Measurements from ENCODE around the gene ACTRT2.

The ACTRT2 gene

DNA sequence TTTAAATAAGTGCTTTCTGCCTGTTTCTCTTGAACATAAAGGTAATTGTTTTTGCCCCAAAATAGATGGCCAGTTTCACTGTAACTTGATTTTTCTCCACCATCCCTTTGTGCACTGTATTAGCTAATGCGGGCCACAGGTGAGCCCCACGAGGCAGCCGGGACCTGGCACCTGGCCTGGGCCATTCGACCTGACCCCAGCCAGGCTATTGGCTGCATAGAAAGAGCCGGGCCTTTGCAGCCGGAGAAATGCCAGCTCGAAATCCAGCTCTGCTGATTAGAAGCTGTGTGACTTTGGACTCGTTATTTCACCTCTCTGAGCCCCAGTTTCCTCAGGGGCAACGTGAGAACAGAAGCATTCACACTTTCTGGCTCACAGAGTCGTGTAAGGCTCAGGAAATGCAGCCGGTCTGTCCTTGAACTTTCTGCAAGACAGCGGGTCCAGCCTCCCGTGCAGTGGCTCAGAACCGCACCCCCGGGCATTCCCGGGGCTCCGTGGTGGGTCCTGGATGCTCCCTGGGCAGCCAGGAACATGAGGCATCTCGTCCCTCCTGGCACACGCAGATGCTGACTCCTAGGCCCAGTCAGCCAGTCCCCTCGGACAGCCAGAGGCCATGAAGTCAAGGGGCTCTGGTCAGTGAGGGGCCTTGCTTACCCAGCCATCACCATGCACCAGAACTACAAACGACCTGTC lies 37.4 kb upstream of the ACTRT2 start:
- no peak for DNase-seq (ENCODE audit: low read depth in 1 of 2, low spot score in 1 of 2)

DNA sequence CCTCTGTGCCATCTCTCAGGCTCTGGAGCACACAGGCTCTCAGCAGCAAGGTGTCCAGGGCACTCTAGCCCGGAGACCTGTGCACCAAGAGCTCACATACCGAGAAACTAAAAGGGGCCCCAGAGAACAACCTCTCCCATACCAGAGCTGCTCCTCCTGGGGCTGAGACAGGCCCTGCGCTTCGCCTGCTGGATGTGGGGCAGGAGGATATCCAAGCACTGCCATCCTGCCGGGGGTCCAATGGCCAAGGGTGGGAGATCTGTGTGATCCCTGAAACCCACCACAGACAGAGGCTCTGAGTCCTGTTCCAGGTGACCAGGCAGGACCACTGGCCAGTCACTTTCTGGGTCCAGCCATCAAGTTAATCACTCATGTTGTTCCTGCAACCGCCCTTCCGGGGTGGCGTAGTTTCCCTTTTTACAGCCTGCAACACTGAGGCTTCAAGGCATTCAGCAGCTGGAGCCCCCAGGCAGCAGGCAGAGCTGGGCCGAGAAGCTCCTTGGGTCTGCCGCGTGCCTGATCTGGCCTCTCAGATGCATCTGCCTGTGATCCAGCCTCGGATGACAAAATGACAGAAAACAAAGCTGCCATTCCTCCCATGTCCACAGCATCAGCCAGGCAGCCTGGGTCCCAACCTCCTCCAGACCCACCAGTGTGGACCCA lies 36.7 kb upstream of the ACTRT2 start:
- DNase-seq (ENCODE audit: low read depth in 1 of 2, low spot score in 1 of 2) = no peak

DNA sequence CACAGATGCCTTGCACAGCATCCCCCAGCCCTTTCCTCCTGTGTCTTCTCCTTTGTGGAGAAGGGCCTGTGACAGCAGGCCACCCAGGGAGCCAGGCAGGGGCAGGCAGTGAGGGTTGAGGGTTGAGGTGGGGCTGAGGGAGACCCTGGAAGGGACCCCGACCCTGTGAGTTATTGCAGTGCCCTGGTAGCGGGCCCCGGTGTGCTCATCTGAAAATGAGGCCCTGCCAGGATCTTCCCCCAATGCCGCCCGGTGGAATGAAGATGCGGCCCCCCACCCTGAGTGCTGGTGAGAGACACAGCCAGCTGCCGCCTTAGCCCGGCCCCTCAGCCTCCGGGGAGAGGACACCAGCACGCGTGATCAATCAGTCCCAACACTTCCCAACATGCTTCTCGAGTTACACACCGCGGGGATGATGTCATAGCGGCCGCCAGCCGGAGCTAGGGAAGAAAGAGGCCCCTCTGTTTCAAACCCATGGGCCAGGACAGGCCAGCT lies 36.2 kb upstream of the ACTRT2 start:
- DNase-seq (ENCODE audit: low read depth in 1 of 2, low spot score in 1 of 2) = no peak

DNA sequence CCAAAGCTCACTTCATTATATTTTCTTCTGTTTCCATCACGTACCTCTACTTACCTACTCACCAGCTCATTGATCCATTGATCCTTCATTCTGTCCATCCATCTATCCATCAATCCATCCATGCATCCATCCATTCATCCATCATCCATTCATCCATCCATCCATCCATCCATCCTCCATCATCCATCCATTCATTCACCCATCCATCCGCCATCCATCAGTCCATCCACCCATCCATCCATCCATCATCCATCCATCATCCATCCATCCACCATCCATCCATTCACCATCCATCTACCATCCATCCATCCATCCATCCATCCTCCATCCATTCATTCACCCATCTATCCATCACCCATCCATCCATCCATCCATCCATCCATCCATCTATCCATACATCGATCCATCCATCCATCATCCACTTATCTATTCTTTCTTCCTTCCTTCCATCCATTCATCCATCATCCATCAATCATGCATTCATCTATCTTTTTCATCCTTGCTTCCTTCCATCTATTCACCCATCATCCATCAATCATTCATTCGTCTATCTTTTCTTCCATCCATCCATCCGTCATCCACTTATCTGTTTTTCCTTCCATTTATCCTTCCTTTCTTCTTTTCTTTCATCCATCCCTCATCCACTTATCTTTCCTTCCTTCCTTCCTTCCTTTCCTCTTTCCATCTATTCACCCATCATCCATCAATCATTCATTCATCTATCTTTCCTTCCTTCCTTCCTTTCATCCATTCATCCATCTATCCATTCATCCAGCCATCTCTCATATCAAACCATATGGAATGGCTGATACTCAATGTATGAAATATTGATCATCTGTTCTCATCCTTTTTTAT lies 35.3 kb upstream of the ACTRT2 start:
- no peak for DNase-seq (ENCODE audit: low read depth in 1 of 2, low spot score in 1 of 2)

DNA sequence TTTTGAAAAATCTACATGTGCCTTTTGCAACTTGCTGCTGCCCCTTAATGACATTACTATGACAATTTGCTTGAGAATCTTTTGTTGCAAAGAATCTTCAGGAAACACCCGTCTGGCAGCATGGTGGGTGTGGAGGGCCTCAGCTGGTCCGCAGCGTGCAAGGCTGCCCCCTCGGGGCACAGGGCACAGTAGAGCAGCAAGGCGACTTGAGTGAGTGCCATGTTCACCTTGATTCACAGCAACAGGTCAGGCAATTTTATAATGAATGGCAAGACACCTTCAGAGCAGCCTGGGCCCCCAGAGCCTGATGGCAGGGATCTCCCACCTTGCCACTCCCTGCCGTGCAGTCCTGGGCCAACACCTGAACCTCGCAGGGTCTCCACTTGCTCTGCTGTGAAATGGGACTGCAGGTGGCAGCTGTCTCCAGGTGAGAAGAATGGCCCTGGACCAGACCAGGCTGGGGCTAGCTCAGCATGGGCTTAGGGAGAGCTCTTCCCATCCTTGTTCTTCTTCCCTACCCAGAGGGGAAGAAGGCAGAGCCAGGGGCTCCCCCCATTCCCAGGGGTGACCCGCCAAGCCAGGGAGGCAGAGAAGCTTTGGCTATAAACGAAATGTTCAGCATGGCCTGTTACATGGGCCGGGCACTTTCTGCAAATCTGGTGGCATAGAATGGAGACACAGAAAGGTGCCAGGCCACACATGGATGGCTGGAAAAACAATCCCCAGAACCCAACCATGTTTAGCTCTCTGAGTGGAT lies 34.5 kb upstream of the ACTRT2 start:
- no peak for DNase-seq (ENCODE audit: low read depth in 1 of 2, low spot score in 1 of 2)

DNA sequence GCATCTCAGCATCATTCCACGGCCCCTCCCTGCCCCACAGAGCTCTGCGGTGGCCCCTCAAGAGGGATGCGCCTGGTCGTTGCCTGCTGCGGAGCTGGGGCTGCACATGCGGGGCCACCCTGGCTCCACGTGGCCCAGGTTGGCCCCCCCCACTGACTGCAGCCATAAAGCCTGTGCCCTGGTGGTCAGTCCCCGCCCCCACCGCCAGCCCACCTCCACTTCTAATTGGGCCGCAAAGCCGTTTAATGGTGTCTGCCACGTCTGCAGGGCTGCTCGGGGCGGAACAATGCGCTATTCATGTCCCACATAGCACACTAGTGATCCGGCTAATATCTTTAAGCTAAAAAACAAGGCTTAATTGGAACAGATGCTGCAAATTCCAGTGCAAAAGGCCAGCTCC lies 33.5 kb upstream of the ACTRT2 start:
- DNase-seq (ENCODE audit: low read depth in 1 of 2, low spot score in 1 of 2) = no peak

DNA sequence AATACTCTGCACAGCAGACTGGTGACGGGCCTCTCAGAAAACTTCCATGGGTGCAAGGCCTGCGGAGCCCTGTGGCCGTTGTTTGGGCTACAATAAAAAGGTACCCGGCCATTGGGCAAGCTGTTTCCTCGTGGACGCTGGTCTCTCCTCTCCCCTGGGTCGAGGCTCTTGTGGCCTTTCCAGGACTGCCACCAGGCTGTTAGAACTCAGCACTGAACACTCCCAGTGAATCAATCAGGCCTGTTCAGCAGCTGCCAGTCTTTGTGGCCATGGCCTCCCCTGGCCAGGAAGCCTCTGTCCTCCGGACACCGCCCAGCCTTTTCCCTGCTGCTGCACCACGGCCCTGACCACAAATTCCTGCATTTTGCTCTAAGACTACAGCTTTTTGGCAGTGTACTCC lies 33.0 kb upstream of the ACTRT2 start:
- no peak for DNase-seq (ENCODE audit: low read depth in 1 of 2, low spot score in 1 of 2)

DNA sequence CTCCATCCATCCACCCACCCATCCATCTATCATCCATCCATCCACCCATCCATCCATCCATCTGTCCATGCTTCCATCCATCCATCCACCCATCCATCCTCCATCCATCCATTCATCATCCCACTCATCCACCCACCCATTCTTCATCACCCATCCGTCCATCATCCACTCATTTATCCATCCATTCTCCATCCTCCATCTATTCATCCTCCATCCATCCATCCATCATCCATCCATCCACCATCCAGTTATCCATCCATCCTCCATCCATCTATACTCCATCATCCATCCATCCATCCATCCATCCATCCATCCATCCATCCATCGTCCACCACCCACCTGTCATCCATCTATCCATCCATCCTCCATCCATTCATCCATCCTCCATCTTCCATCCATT lies 32.1 kb upstream of the ACTRT2 start:
- DNase-seq (ENCODE audit: low read depth in 1 of 2, low spot score in 1 of 2) = no peak

DNA sequence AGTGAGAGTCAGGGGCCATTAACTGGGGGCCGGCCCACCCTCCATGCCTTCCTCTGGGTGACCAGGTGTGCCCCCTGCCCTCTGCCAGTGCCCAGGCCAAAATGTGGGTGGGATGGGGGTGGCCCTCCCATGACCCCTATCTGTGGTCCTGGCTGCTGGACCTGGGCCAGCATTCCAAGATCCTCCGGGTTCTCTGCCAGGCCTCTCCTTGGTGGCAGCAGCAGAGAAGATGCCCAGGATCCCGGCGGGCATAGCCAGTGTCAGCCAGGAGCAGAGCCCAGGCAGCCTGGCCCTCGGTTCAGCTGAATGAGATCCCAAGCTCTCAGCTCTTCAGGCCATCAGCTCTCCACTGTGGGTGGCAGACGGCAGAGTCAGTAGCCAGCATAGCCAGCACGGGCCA lies 31.3 kb upstream of the ACTRT2 start:
- no peak for DNase-seq (ENCODE audit: low read depth in 1 of 2, low spot score in 1 of 2)

DNA sequence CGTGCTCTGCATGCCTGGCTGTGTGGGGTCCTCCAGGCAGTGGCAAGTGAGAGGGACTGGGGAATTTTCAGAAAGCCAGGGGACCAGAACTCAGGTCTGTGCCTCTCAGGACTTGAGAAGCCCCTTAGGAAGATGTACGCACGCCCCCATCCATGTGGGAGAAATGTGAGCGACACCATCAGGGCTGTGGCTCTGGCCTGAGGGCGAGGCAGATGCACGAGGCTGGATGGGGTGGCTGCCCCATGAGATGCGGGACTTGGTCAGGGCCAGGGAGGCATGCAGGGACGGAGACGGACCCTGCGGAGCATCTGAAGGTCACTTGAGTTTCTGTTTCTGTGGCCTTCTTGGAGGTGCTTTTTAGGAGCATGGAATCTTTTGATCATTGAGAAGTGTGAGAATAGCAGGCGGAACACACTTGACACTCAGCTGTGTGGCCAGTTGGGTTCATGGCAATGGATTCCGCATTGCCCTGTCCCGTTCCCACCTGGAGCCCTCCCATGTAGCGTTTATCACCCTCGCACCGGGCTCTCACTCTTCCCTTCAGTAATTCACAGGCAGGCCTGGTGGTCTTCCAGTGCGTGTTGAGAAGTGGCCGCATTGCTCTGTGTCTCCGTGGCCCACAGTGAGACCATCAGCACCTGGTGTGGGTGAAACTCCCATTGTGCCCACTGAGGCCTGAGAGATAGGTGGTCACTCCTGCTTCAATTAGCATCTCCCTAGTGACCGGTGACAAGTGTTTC lies 30.7 kb upstream of the ACTRT2 start:
- no peak for DNase-seq (ENCODE audit: low read depth in 1 of 2, low spot score in 1 of 2)

DNA sequence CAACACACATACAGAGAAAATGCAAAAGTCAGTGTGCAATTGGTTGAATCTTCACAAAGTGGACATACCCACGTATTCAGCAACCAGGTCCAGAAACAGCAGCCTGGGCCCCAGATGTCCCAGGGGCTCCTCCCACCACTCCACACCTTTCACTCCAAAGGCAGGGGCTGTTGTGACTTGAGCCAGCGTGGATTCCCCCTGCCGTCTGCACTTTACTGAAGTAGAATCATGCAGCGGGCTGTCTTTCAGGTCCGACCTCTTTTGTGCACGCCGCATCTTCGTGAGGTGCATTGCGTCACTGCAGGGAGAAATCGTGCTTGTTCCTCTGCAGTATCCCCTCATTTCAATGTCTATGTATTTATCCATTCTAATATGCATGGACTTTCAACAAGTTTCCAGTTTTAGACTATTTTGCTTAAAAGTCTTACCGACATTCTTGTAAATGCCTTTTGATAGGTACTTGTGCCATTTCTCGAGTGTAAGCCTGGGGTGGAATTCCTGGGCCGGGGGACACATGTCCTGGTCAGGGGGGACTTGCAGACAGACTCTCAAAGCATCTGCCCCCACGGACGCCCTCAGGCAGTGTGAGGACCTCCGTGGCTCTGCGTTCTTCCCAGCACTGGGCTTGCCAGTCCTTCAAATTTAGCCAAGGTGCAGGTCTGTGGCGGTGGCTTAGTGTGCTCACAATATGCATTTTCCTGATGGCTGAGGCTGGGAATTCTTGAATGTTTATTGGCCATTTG lies 29.3 kb upstream of the ACTRT2 start:
- no peak for DNase-seq (ENCODE audit: low read depth in 1 of 2, low spot score in 1 of 2)

DNA sequence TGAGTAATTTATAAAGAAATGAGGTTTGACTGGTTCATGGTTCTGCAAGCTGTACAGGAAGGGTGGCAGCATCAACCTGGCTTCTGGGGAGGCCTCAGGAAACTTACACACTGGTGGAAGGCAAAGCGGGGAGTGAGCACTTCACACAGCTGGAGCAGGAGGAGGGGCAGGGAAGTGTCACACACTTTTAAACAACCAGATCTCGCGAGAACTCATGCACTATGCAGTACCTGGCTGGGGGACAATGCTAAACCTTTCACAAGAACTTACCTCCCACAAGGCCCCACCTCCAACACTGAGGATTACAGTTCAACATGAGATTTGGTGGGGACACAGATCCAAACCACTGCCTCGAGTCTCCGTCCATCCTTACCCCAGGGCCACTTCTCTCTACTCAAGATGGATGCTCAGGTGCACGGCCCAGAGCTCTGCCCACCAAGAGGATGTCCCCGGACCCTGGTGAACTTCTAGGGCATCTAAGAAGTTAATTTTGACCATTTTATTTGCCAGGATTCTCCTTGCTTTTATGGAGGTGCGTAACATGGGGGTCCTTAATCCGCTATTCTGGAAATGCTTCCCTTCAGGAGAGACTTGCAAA lies 22.7 kb upstream of the ACTRT2 start:
- no peak for DNase-seq (ENCODE audit: low read depth in 1 of 2, low spot score in 1 of 2)

DNA sequence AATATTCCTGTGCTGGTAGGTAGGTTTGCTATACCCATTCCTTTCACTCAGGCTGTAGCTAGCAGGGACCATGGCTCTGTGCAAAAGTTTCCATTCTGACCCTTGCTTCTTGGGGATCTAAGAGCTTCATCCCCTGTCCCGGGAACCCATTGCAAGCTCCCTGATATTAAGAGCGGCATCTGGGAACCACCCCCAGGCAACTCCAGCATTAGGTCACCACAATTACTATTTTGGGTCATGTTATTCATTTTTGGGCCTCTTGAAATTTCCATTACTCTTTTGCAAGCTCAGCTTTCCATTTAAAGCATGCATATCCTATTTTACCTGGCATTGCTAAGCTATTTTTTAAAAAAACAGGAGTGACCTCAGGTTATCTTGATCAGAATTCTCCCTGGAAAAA lies 22.1 kb upstream of the ACTRT2 start:
- no peak for DNase-seq (ENCODE audit: low read depth in 1 of 2, low spot score in 1 of 2)

DNA sequence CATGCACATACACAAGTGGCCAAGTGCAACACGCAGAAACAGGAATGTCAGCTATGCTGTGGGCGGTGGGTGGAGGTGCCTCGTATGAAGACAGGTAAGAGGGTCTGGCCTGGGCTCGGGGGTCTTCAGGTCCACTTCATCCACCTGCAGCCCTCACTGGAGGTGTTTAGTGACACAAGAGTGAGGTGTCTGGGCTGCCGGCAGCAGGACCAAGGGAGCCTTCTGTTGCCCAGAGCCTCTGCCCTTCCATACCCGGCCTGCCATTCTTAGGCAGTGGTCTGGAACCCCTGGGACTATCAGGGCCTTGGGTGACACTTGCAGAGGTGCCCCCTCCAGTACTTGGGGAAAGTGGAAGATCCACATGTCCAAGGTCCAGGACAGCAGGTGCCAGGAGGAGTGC lies 21.7 kb upstream of the ACTRT2 start:
- no peak for DNase-seq (ENCODE audit: low read depth in 1 of 2, low spot score in 1 of 2)

DNA sequence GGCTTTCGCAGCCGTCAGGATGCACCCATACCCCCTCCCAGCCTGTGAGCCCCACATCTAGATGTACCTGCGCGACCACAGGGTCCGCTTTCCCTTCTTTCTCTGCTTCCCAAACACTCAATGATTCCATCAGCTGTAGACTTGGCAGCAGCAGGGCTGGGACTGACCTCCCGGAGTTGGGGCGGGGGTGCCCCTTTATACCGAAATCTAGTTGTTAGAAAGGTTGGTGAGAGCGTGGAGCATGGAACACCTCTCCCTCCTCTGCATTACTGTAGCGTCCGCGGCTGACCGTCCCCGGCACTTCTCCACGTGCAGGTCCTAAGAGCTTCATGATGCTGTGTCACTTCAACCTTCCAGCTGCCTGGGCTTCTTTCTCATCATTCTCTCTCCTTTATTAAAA lies 21.1 kb upstream of the ACTRT2 start:
- DNase-seq (ENCODE audit: low read depth in 1 of 2, low spot score in 1 of 2) = no peak

DNA sequence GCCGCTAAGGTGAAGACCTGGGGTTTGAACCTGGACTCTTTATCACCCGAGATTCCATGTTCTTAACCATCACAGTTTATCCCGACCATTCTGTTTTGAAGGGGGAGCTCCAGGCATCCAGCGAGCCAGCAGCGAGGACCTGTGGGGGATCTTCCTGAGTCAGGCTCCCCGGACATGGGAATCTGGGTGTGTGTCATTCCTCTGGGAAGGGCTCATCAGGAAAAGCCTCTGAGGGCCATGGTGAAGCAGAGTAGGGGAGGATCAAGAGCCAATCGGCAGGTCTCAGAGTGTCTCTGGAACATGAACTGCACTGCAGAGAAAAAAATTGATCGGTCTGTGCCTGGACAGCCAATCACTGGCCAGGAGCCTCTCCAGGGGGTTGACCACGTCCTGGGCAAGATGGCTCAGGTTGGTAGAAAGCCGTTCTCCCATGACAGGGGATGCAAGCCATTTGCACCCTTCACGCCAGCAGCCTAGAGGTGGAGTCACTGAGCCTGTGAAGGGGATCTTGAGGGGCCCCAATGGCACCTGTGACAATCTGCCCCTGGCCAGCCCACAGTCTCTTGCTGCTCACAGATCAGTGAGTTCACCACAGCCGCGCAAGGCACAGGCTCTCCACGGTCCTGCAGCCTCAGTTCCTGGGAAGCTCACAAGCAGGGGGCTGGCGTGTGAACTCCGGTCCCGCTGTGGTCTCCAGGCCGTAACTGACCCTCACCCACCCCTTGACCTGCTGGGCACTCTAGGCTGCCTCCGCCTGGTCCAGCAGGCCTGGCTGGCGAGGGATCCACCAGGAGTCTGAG lies 20.4 kb upstream of the ACTRT2 start:
- DNase-seq (ENCODE audit: low read depth in 1 of 2, low spot score in 1 of 2) = no peak

DNA sequence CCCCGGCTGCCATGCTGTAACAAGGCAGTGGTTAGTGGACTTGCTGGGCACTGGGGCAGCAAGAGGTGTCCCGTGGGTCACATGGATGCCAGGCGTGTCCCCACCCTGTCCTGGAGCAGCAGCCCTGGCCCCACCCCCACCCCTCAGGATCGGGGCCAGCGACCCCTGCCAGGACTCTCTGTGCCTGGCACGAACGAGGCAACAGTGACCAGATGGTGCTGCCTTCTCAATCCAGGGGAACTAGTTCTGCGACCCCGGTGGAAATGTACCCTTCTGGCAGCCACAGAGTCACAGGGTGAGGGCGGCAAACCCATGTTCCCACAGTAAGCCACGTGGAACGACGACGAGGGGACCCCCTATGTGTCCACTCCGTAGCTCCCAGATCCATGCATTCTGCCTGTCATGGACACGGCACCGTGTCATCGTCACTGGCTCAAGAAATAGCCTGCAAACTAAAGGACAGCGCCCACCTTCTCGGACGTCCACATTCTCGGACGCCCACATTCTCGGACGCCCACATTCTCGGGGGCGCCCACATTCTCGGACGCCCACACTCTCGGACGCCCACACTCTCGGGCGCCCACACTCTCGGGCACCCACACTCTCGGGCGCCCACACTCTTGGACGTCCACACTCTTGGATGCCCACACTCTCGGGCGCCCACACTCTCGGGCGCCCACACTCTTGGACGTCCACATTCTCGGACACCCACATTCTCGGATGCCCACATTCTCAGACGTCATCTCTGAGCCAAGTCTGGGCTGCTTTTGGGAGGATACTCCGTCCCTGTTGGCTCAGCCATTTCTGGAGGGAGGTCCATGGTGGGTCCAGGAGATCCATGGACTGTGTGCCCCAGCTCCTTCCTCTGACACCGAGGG lies 19.6 kb upstream of the ACTRT2 start:
- no peak for DNase-seq (ENCODE audit: low read depth in 1 of 2, low spot score in 1 of 2)

All from activated T-helper 1 cell treated with anti-CD3 and anti-CD28 coated beads, Interleukin-2, amount 50 U/mL, for 16 hours (primary cell).